WTC11 (cell line): ENCODE data around the gene CDCP1. TPM values are rescaled to one million over a fixed set of nuclear protein-coding genes. Genes with fewer than 3 reads are reported as not detected.

Experiments
- ATAC-seq: fragments of 200-7000 bp; cut with Tn5 transposase; 2 replicates; pipeline ENCODE4 v1.10.0; 2021; ENCODE audit warnings: mild to moderate bottlenecking, moderate library complexity
- CTCF ChIA-PET: fragments of 300-600 bp; sonication (Branson Sonifier 250); formaldehyde crosslinking; loops from one replicate; lab custom pipeline; 2021; ENCODE audit warnings: antibody characterized with exemption; lab: Charles Lee
- POLR2A ChIA-PET: fragments of 350-600 bp; sonication (Branson Sonifier 250); formaldehyde crosslinking; loops from one replicate; lab custom pipeline; 2021; ENCODE audit warnings: antibody characterized with exemption; lab: Charles Lee
- DNase-seq: peaks from one replicate; pipeline ENCODE4 v3.0.0; 2021; ENCODE audit warnings: low spot score
- H3K27ac Mint-ChIP-seq: 2 replicates; pipeline ENCODE4 v1.8.0; 2021; ENCODE audit warnings: mixed read lengths
- H3K27me3 Mint-ChIP-seq: 2 replicates; pipeline ENCODE4 v1.8.0; 2021; ENCODE audit warnings: low read depth, mild to moderate bottlenecking, moderate library complexity, mixed read lengths
- H3K36me3 Mint-ChIP-seq: 2 replicates; pipeline ENCODE4 v1.8.0; 2021; ENCODE audit warnings: mixed read lengths
- H3K4me1 Mint-ChIP-seq: 2 replicates; pipeline ENCODE4 v1.8.0; 2022; ENCODE audit warnings: mixed read lengths
- H3K4me3 Mint-ChIP-seq: 2 replicates; pipeline ENCODE4 v1.8.0; 2021; ENCODE audit warnings: mild to moderate bottlenecking, moderate library complexity, mixed read lengths
- H3K9me3 Mint-ChIP-seq: 2 replicates; pipeline ENCODE4 v1.8.0; 2021; ENCODE audit warnings: mixed read lengths
- ATF2 ChIP-seq: sonication (generic); formaldehyde crosslinking; IDR thresholded peaks from 2 replicates; pipeline ENCODE4 v1.8.1; 2022; ENCODE audit warnings: low read depth, missing genetic modification reagents, borderline replicate concordance
- ATF6 ChIP-seq: sonication (generic); formaldehyde crosslinking; IDR thresholded peaks from 2 replicates; pipeline ENCODE4 v1.8.1; 2023; ENCODE audit warnings: mild to moderate bottlenecking, missing genetic modification reagents
- CBFB ChIP-seq: sonication (generic); formaldehyde crosslinking; IDR thresholded peaks from 2 replicates; pipeline ENCODE4 v1.8.1; 2022; ENCODE audit warnings: mild to moderate bottlenecking, low read depth, missing genetic modification reagents
- CREM ChIP-seq: sonication (generic); formaldehyde crosslinking; IDR thresholded peaks from 2 replicates; pipeline ENCODE4 v1.8.1; 2022; ENCODE audit warnings: mild to moderate bottlenecking, missing genetic modification reagents, moderate library complexity
- EMX1 ChIP-seq: fragments of 250-450 bp; sonication (Bioruptor Pico); IDR thresholded peaks from 2 replicates; pipeline ENCODE4 v1.8.0; 2021; ENCODE audit warnings: mild to moderate bottlenecking
- FOXJ3 ChIP-seq: sonication (generic); formaldehyde crosslinking; IDR thresholded peaks from 2 replicates; pipeline ENCODE4 v1.9.0; 2021; ENCODE audit warnings: missing genetic modification reagents, mild to moderate bottlenecking, borderline replicate concordance
- FOXK1 ChIP-seq: sonication (generic); formaldehyde crosslinking; IDR thresholded peaks from 2 replicates; pipeline ENCODE4 v1.8.0; 2022; ENCODE audit warnings: mild to moderate bottlenecking, moderate library complexity, missing genetic modification reagents
- IRF1 ChIP-seq: sonication (generic); formaldehyde crosslinking; IDR thresholded peaks from 2 replicates; pipeline ENCODE4 v1.8.0; 2023; ENCODE audit warnings: missing genetic modification reagents
- MAX ChIP-seq: sonication (generic); formaldehyde crosslinking; IDR thresholded peaks from 2 replicates; pipeline ENCODE4 v1.8.0; 2022; ENCODE audit warnings: mild to moderate bottlenecking, missing genetic modification reagents
- MLX ChIP-seq: sonication (generic); formaldehyde crosslinking; IDR thresholded peaks from 2 replicates; pipeline ENCODE4 v1.8.1; 2023; ENCODE audit warnings: mild to moderate bottlenecking, missing genetic modification reagents, moderate library complexity
- NFATC4 ChIP-seq: fragments of 250-450 bp; sonication (Bioruptor Pico); IDR thresholded peaks from 2 replicates; pipeline ENCODE4 v1.9.0; 2021; ENCODE audit warnings: mild to moderate bottlenecking
- NR3C1 ChIP-seq: sonication (generic); formaldehyde crosslinking; conservative IDR thresholded peaks from 2 replicates; pipeline ENCODE4 v1.8.1; 2023; ENCODE audit warnings: low read depth, mild to moderate bottlenecking, missing genetic modification reagents
- RELA ChIP-seq: sonication (generic); formaldehyde crosslinking; IDR thresholded peaks from 2 replicates; pipeline ENCODE4 v1.8.1; 2022; ENCODE audit warnings: missing genetic modification reagents, mild to moderate bottlenecking, borderline replicate concordance
- SMAD4 ChIP-seq: sonication (generic); formaldehyde crosslinking; IDR thresholded peaks from 2 replicates; pipeline ENCODE4 v1.8.0; 2022; ENCODE audit warnings: mild to moderate bottlenecking, missing genetic modification reagents
- STAT6 ChIP-seq: sonication (generic); formaldehyde crosslinking; conservative IDR thresholded peaks from 2 replicates; pipeline ENCODE4 v1.8.1; 2023; ENCODE audit warnings: mild to moderate bottlenecking, low read depth, missing genetic modification reagents, moderate library complexity
- TP53 ChIP-seq: sonication (generic); formaldehyde crosslinking; IDR thresholded peaks from 2 replicates; pipeline ENCODE4 v1.8.1; 2023; ENCODE audit warnings: mild to moderate bottlenecking, missing genetic modification reagents
- ZNF396 ChIP-seq: fragments of 250-450 bp; sonication (Bioruptor Pico); IDR thresholded peaks from 2 replicates; pipeline ENCODE4 v1.8.0; 2021; ENCODE audit warnings: mild to moderate bottlenecking, moderate library complexity, borderline replicate concordance
- ZNF416 ChIP-seq: fragments of 250-450 bp; sonication (Bioruptor Pico); IDR thresholded peaks from 2 replicates; pipeline ENCODE4 v1.9.0; 2021; ENCODE audit warnings: mild to moderate bottlenecking, inconsistent platforms
- total RNA-seq: library from RNA; stranded (reverse); gene quantifications from 3 replicates; pipeline ENCODE4 v1.2.3, GENCODE V29; 2021
- TF ChIP-seq, protein P1 (sequence below): sonication (generic); formaldehyde crosslinking; IDR thresholded peaks from 2 replicates; pipeline ENCODE4 v1.8.1; 2023; ENCODE audit warnings: mild to moderate bottlenecking, moderate library complexity, missing genetic modification reagents
- TF ChIP-seq, protein P2 (sequence below): fragments of 200-600 bp; IDR thresholded peaks from 2 replicates; pipeline ENCODE4 v1.8.0; 2022; ENCODE audit warnings: antibody characterized with exemption
- TF ChIP-seq, protein P3 (sequence below): sonication (generic); formaldehyde crosslinking; IDR thresholded peaks from 2 replicates; pipeline ENCODE4 v1.8.0; 2022; ENCODE audit warnings: mild to moderate bottlenecking, missing genetic modification reagents
- TF ChIP-seq, protein P4 (sequence below): sonication (generic); formaldehyde crosslinking; IDR thresholded peaks from 2 replicates; pipeline ENCODE4 v1.8.0; 2022; ENCODE audit warnings: mild to moderate bottlenecking, missing genetic modification reagents

Gene CDCP1
- total RNA-seq, 1 experiment from 2014 or later = 14.6 TPM

GRCh38 chr3:45051685-45052084 is 94.5 kb downstream of the CDCP1 start:
- Mint-ChIP-seq H3K27me3 (peaks cover 73% of the 10 kb centered on the region), H3K4me3 (no peak overlapping the region), H3K9me3 (no peaks in the 10 kb centered on the region), H3K4me1 (peaks cover 13% of the 10 kb centered on the region), H3K36me3 (no peaks in the 10 kb centered on the region), H3K27ac (no peak overlapping the region)
- ChIA-PET POLR2A (no interaction called here), CTCF (no interaction called here)
- ATAC-seq (no peak), DNase-seq (no peak)
- TF ChIP-seq, protein P1, sequence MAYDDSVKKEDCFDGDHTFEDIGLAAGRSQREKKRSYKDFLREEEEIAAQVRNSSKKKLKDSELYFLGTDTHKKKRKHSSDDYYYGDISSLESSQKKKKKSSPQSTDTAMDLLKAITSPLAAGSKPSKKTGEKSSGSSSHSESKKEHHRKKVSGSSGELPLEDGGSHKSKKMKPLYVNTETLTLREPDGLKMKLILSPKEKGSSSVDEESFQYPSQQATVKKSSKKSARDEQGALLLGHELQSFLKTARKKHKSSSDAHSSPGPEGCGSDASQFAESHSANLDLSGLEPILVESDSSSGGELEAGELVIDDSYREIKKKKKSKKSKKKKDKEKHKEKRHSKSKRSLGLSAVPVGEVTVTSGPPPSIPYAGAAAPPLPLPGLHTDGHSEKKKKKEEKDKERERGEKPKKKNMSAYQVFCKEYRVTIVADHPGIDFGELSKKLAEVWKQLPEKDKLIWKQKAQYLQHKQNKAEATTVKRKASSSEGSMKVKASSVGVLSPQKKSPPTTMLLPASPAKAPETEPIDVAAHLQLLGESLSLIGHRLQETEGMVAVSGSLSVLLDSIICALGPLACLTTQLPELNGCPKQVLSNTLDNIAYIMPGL (CRISPR knock-in tag) = no peak
- no peak for TF ChIP-seq ATF6 (CRISPR knock-in tag)
- TF ChIP-seq EMX1 (CRISPR knock-in tag) = no peak
- TF ChIP-seq, protein P2, sequence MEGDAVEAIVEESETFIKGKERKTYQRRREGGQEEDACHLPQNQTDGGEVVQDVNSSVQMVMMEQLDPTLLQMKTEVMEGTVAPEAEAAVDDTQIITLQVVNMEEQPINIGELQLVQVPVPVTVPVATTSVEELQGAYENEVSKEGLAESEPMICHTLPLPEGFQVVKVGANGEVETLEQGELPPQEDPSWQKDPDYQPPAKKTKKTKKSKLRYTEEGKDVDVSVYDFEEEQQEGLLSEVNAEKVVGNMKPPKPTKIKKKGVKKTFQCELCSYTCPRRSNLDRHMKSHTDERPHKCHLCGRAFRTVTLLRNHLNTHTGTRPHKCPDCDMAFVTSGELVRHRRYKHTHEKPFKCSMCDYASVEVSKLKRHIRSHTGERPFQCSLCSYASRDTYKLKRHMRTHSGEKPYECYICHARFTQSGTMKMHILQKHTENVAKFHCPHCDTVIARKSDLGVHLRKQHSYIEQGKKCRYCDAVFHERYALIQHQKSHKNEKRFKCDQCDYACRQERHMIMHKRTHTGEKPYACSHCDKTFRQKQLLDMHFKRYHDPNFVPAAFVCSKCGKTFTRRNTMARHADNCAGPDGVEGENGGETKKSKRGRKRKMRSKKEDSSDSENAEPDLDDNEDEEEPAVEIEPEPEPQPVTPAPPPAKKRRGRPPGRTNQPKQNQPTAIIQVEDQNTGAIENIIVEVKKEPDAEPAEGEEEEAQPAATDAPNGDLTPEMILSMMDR = no peak
- no peak for TF ChIP-seq SMAD4 (CRISPR knock-in tag)
- TF ChIP-seq, protein P3, sequence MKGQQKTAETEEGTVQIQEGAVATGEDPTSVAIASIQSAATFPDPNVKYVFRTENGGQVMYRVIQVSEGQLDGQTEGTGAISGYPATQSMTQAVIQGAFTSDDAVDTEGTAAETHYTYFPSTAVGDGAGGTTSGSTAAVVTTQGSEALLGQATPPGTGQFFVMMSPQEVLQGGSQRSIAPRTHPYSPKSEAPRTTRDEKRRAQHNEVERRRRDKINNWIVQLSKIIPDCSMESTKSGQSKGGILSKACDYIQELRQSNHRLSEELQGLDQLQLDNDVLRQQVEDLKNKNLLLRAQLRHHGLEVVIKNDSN (CRISPR knock-in tag) = no peak
- TF ChIP-seq, protein P4, sequence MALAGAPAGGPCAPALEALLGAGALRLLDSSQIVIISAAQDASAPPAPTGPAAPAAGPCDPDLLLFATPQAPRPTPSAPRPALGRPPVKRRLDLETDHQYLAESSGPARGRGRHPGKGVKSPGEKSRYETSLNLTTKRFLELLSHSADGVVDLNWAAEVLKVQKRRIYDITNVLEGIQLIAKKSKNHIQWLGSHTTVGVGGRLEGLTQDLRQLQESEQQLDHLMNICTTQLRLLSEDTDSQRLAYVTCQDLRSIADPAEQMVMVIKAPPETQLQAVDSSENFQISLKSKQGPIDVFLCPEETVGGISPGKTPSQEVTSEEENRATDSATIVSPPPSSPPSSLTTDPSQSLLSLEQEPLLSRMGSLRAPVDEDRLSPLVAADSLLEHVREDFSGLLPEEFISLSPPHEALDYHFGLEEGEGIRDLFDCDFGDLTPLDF (CRISPR knock-in tag) = no peak
- no peak for TF ChIP-seq MLX
- TF ChIP-seq NFATC4 (CRISPR knock-in tag) = no peak
- no peak for TF ChIP-seq ATF2 (CRISPR knock-in tag)
- TF ChIP-seq RELA (CRISPR knock-in tag) = no peak
- TF ChIP-seq MAX = no peak
- TF ChIP-seq IRF1 = no peak
- no peak for TF ChIP-seq ZNF396 (CRISPR knock-in tag)

DNA sequence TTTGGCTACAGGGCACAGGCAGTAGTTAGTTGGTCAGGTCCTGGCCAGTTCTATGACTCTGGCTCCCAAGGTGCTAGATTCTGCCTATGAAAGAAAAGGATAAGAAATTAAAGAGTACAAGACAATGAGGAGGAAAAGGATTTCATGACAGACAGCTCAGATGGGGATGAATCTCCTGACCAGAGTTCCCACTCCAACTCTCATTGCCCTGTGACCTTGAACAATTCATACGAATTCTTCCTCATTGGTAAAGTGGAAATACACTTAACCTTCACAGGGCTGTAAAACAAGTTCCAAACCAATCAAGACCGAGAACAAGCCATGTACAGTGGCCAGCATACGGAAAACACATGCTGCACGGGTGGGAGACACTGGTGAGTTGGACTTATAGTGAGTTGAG is 96.4 kb downstream of the CDCP1 start:
- Mint-ChIP-seq H3K27ac (no peak overlapping the region), H3K9me3 (no peaks in the 10 kb centered on the region), H3K27me3 (peaks cover 54% of the 10 kb centered on the region), H3K4me3 (no peak overlapping the region), H3K4me1 (peaks cover 5% of the 10 kb centered on the region), H3K36me3 (no peaks in the 10 kb centered on the region)
- DNase-seq = no peak
- no peak for ATAC-seq
- ChIA-PET POLR2A (no interaction called here), CTCF (interaction anchor here (0.7 to 1.4 kb wide), 2 partner anchors 9 kb away, joined by 3 to 5 read pairs; no protein-coding TSS in a partner anchor)
- TF ChIP-seq FOXJ3 (CRISPR knock-in tag) = no peak
- no peak for TF ChIP-seq CREM (CRISPR knock-in tag)
- TF ChIP-seq NR3C1 (CRISPR knock-in tag) = no peak
- no peak for TF ChIP-seq STAT6
- no peak for TF ChIP-seq TP53 (CRISPR knock-in tag)
- no peak for TF ChIP-seq ZNF416 (CRISPR knock-in tag)
- no peak for TF ChIP-seq FOXK1 (CRISPR knock-in tag)
- no peak for TF ChIP-seq CBFB
